Measurements from ENCODE around the gene KCNJ4. TPM values are rescaled to one million over a fixed set of nuclear protein-coding genes. Genes with fewer than 3 reads are reported as not detected.

KCNJ4 gene
- total RNA-seq, result 0.03 TPM in 1 of 2 replicates, not detected in the other

GRCh38 chr22:38455076-38455529 lies at the start of gene KCNJ4:
TSS of gene KCNJ4 (minus strand) at chr22:38455199. CDS start at chr22:38428132, 27,067 bp downstream.

DNA sequence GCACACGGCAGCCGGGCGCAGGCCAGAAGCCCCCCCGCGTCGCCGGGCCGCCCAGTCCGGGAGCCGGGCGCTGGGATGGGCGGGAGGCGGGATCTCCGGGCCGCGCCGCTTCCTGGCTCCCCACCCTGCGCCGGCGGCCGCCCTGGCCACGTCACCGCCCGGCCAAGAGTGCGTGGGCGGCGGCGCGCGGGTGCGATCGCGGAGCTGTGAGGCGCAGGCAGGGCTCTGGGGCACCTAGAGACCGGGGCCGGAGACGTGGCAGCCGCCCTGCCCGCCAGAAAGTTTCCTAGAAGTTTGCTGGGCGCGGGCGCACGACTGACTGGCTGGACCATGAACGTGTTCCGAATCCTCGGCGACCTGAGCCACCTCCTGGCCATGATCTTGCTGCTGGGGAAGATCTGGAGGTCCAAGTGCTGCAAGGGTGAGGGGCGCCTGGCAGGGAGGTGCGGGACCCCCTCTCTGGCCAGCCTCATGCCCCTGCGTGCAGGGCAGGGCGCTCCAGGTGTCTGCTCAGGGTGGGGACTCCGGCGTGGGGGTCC lies 13.0 kb upstream of the KCNJ4 start, which contains the start of gene KDELR3:
KDELR3 (plus strand) TSS at position 193 of the 539 bp plus-strand sequence; CDS start at position 331, 138 bp downstream.

Other genes with a start within 250 kb of the KCNJ4 start
- 73.3 and 92.3 TPM in 2 replicates for gene TMEM184B, start 182.2 kb downstream of the KCNJ4 start, total RNA-seq
- gene CSNK1E, start 137.8 kb downstream of the KCNJ4 start, total RNA-seq, result 119 and 191 TPM in 2 replicates
- 134 and 166 TPM in 2 replicates for gene KDELR3, start 12.9 kb upstream of the KCNJ4 start, total RNA-seq
- 423 and 436 TPM in 2 replicates for gene DDX17, start 51.1 kb upstream of the KCNJ4 start, total RNA-seq
- 0.56 and 0.85 TPM in 2 replicates for gene DMC1, start 115.0 kb upstream of the KCNJ4 start, total RNA-seq
- 1.1 and 3.9 TPM in 2 replicates for gene FAM227A, start 201.2 kb upstream of the KCNJ4 start, total RNA-seq
- gene CBY1, start 201.4 kb upstream of the KCNJ4 start, total RNA-seq, result 15.0 and 15.8 TPM in 2 replicates
- gene TOMM22, start 226.8 kb upstream of the KCNJ4 start, total RNA-seq, result 29.5 and 36.8 TPM in 2 replicates
- gene JOSD1, start 245.7 kb upstream of the KCNJ4 start, total RNA-seq, result 63.3 and 73.0 TPM in 2 replicates

Measured in smooth muscle cell of the pulmonary artery (primary cell).